LNCaP clone FGC (cell line): ENCODE measurements around the gene INO80E.

Experiments used
- DNase-seq: peaks from one replicate; pipeline ENCODE4 v3.0.0-alpha.2; 2011; ENCODE audit warnings: low read depth
- H3K4me3 ChIP-seq: 2 replicates; pipeline ENCODE4 v1.5.1; 2011; ENCODE audit warnings: mild to moderate bottlenecking, low read depth, low read length, control low read depth
- CTCF ChIP-seq: IDR thresholded peaks from 2 replicates; pipeline ENCODE4 v1.5.1; 2012; ENCODE audit warnings: mild to moderate bottlenecking; ENCODE audit not compliant: control insufficient read depth, insufficient read depth; ENCODE audit errors: extremely low read depth

Gene INO80E

DNA sequence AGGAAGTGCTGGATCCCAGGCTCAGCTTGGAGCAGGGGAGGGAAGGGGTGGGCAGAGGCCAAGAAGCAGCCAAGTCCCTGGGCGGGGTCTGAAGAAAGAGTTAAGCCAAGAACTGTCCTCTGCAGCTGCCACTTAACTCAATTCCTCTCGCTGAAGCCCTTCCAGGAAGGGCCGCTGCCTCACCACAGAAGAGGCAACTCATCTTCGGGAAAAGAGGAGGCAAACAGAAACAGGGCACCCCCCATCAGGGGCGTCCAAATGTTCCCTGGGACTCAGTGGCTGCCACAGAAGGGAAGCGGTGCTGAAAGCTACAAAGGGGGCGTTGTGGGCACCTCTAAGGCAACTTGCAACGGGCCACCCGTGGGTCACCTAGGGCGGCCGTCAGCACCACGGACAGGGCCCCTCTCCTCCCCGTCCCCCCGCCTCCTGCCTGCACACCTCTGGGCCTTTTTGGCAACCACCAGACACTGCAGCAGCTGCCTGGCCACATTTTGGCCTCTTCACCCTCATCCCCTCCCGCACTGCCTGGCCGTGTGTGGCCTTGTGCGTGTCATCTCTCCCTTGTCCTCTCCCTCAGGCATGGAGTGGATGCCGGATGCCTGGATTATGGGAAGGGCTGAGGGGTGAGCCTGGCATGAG lies 32.5 kb downstream of the INO80E start:
- no peak for DNase-seq
- TF ChIP-seq CTCF: no peak

GRCh38 chr16:30030011-30030685 lies 34.1 kb downstream of the INO80E start:
- no peak overlapping the region for H3K4me3 ChIP-seq
- no peak for TF ChIP-seq CTCF
- DNase-seq: no peak

More for the DNA sequence above, 32.5 kb downstream of the INO80E start:
- no peak overlapping the region for H3K4me3 ChIP-seq

DNA sequence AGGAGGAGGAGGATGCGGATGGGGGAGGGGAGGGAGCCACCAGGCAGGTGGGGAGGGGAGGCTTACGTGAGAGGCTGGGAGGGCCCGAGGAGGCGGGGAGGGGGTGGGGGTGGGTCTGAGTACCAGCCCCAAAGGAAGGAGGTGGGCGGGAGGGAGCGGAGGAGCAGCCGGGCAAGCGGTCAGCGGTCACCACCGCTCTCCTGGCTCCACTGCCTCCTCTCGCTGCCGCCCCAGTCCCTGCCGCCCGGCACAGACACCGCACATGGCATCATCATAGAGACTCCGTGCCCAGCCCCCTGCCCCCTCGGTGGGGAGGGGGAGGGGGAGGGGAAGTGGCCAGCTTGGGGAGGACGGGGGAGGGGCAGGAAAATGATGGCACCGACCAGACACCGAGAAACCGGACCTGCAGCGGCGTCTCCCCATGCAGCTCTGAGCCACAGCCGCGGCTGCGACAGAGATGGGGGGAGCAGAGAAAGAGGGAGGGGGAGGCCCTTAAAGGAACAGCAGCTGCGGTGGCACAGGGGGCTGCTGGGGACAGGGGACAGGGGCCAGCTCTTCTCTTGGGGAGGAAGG lies 34.9 kb downstream of the INO80E start, which contains the start of gene TLCD3B:
TLCD3B (minus strand) TSS at position 431 of the 573 bp plus-strand sequence. CDS start 744 bp downstream, outside the sequence.
- no peak for TF ChIP-seq CTCF
- no peak within 1 kb of the TSS for H3K4me3 ChIP-seq
- no peak for DNase-seq

- TF ChIP-seq CTCF: no peak
- no peak overlapping the region for H3K4me3 ChIP-seq
- DNase-seq: no peak
These were observed 35.5 kb downstream of the INO80E start for GRCh38 chr16:30031477-30031918.

DNA sequence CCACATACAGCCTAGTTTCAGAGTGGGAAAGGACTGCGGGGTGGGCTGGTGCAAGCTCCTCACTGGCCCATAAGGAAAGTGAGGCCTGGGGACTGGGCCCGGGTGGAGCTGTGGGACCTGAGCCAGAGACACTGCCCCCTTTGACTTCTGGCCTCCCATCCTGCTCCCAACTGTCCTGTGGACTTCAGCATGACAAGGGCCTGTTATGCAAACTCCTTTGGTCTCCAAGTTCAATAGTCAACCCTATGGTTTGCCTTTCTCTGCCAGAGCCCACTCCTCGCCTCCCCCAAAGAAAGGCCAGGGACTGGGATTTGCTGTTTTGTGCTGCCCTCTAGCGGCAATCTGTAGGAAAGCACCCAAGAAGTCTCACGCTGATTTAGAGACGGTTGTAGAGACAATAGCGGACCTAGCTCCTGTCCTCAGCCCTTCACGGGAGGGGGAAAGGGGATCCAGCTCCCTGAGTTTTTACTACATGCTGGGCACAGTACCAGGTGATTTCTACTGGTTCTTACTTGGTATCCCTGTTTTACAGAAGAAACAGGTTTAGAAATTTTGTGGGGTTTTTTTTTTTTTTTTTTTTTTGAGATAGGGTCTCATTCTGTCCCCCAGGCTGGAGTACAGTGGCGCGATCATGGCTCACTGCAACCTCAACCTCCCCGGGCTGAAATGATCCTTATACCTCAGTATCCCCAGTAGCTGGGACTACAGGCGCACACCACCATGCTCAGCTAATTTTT lies 36.2 kb downstream of the INO80E start:
- TF ChIP-seq CTCF: peak; percentile 86
- DNase-seq: peak; percentile 26

GRCh38 chr16:30033270-30033669 lies 37.2 kb downstream of the INO80E start:
- DNase-seq: no peak
- no peak for TF ChIP-seq CTCF
- no peak overlapping the region for H3K4me3 ChIP-seq

More for the DNA sequence above, 36.2 kb downstream of the INO80E start:
- H3K4me3 ChIP-seq: no peak overlapping the region
